HCT116 (cell line): ENCODE data around the gene DZIP3. TPM values are rescaled to one million over a fixed set of nuclear protein-coding genes. Genes with fewer than 3 reads are reported as not detected.

Source experiments
- ATAC-seq: fragments of 200-7000 bp; cut with Tn5 transposase; 2 replicates; pipeline ENCODE4 v1.9.1; 2020; ENCODE audit warnings: mild to moderate bottlenecking, moderate library complexity
- BruUV-seq: library from RNA; stranded (reverse); fragments of 400-500 nt; replicated peaks from 2 replicates; lab custom pipeline; 2021; lab: Mats Ljungman, UMichigan
- CTCF ChIA-PET: fragments of 300-600 bp; sonication (Branson Sonifier 250); formaldehyde crosslinking; loops from one replicate; lab custom pipeline; 2021; ENCODE audit warnings: antibody characterized with exemption; lab: Charles Lee
- POLR2A ChIA-PET: fragments of 300-600, 350-600 bp; sonication (Branson Sonifier 250); formaldehyde crosslinking; loops from one replicate; lab custom pipeline; 2021; ENCODE audit warnings: antibody characterized with exemption; lab: Charles Lee
- RAD21 ChIA-PET, 2 experiments: fragments of 300-600 bp; sonication (Branson Sonifier 250); formaldehyde crosslinking; loops; one replicate each; lab custom pipeline; 2023; ENCODE audit warnings: low total read pairs in 2 of 2; ENCODE audit not compliant: uncharacterized antibody in 2 of 2, unreplicated experiment in 2 of 2, low non-redundant PET in 1 of 2; lab: Charles Lee
- DNase-seq: peaks from one replicate; pipeline ENCODE4 v3.0.0-alpha.2; 2010; ENCODE audit warnings: low read depth, low spot score
- H2AFZ ChIP-seq: fragments of 200-600 bp; shearing (Covaris generic), sonication (generic); 2 replicates; pipeline ENCODE4 v1.6.1; 2017; ENCODE audit warnings: low read depth, mixed run types, mixed read lengths, antibody characterized with exemption, low read length; ENCODE audit not compliant: poor library complexity, severe bottlenecking
- H3K27ac ChIP-seq: 2 replicates; pipeline ENCODE4 v1.5.1; 2012; ENCODE audit warnings: low read depth, low read length
- H3K27me3 ChIP-seq: fragments of 200-600 bp; sonication (generic); 2 replicates; pipeline ENCODE4 v1.6.1; 2016; ENCODE audit warnings: mixed run types, low read length, mixed read lengths; ENCODE audit not compliant: insufficient read depth
- H3K36me3 ChIP-seq, 2 experiments: fragments of 200-500 bp in 1 of 2; fragments of 200-600 bp in 1 of 2; sonication (Bioruptor generic) in 1 of 2; sonication (generic) in 1 of 2; 2 replicates each; pipeline versions ENCODE4 v1.5.1 to v1.6.1; 2014 to 2016; ENCODE audit warnings: low read length in 2 of 2, inconsistent platforms in 1 of 2, mixed read lengths in 1 of 2, mixed run types in 1 of 2; ENCODE audit not compliant: insufficient read depth in 2 of 2, control insufficient read depth in 1 of 2
- H3K4me1 ChIP-seq, 2 experiments: fragments of 200-600 bp in 1 of 2; sonication (generic) in 1 of 2; 2 replicates each; pipeline versions ENCODE4 v1.5.1 to v1.6.1; 2012 to 2017; ENCODE audit warnings: low read length in 2 of 2, inconsistent platforms in 1 of 2, mild to moderate bottlenecking in 1 of 2, mixed read lengths in 1 of 2, mixed run types in 1 of 2, moderate library complexity in 1 of 2; ENCODE audit not compliant: insufficient read depth in 2 of 2, control insufficient read depth in 1 of 2
- H3K4me2 ChIP-seq: fragments of 200-600 bp; sonication (generic); 2 replicates; pipeline ENCODE4 v1.6.1; 2017; ENCODE audit warnings: mixed run types, low read length, mixed read lengths
- H3K4me3 ChIP-seq, 2 experiments: fragments of 200-600 bp in 1 of 2; sonication (generic) in 1 of 2; replicated peaks in 1 of 2; 2 replicates each; pipeline ENCODE4 v1.5.1; 2011 to 2016; ENCODE audit warnings: low read length in 2 of 2, control low read depth in 1 of 2, low read depth in 1 of 2, mild to moderate bottlenecking in 1 of 2, mixed read lengths in 1 of 2, mixed run types in 1 of 2
- H3K79me2 ChIP-seq: fragments of 200-600 bp; sonication (generic); 2 replicates; pipeline ENCODE4 v1.6.1; 2017; ENCODE audit warnings: mild to moderate bottlenecking, mixed run types, low read length, moderate library complexity, mixed read lengths; ENCODE audit not compliant: insufficient read depth
- H3K9ac ChIP-seq: fragments of 200-600 bp; sonication (generic); 2 replicates; pipeline ENCODE4 v1.6.1; 2016; ENCODE audit warnings: low read length, mixed read lengths
- H3K9me2 ChIP-seq: fragments of 200-600 bp; sonication (generic), shearing (Covaris generic); 2 replicates; pipeline ENCODE4 v1.6.1; 2017; ENCODE audit warnings: mixed run types, mild to moderate bottlenecking, moderate library complexity; ENCODE audit not compliant: insufficient read depth
- H3K9me3 ChIP-seq, 2 experiments: fragments of 200-500 bp in 1 of 2; fragments of 200-600 bp in 1 of 2; sonication (Bioruptor generic) in 1 of 2; sonication (generic) in 1 of 2; 2 replicates each; pipeline ENCODE4 v1.6.1; 2014 to 2017; ENCODE audit warnings: low read length in 2 of 2, mixed read lengths in 2 of 2, inconsistent platforms in 1 of 2, low read depth in 1 of 2, mild to moderate bottlenecking in 1 of 2, mixed run types in 1 of 2, moderate library complexity in 1 of 2; ENCODE audit not compliant: control insufficient read depth in 1 of 2, insufficient read depth in 1 of 2
- H4K20me1 ChIP-seq: fragments of 200-600 bp; sonication (generic), shearing (Covaris generic); 2 replicates; pipeline ENCODE4 v1.6.1; 2017; ENCODE audit warnings: mixed run types, mild to moderate bottlenecking, moderate library complexity; ENCODE audit not compliant: insufficient read depth
- ATF3 ChIP-seq: IDR thresholded peaks from 2 replicates; pipeline ENCODE4 v1.6.1; 2012
- CBX3 ChIP-seq: IDR thresholded peaks from 2 replicates; pipeline ENCODE4 v1.6.1; 2012; ENCODE audit warnings: low read depth
- EGR1 ChIP-seq: IDR thresholded peaks from 2 replicates; pipeline ENCODE4 v1.6.1; 2012; ENCODE audit warnings: low read depth
- ELF1 ChIP-seq: IDR thresholded peaks from 2 replicates; pipeline ENCODE4 v1.6.1; 2012; ENCODE audit warnings: low read depth, borderline replicate concordance
- RAD21 ChIP-seq: IDR thresholded peaks from 2 replicates; pipeline ENCODE4 v1.6.1; 2012; ENCODE audit warnings: low read depth, mild to moderate bottlenecking
- SP1 ChIP-seq: IDR thresholded peaks from 2 replicates; pipeline ENCODE4 v1.6.1; 2012; ENCODE audit warnings: low read depth
- SRF ChIP-seq: IDR thresholded peaks from 2 replicates; pipeline ENCODE4 v1.6.1; 2012; ENCODE audit warnings: low read depth
- ZNF274 ChIP-seq: fragments of 200-500 bp; sonication (Bioruptor generic); IDR thresholded peaks from 2 replicates; pipeline ENCODE4 v1.6.1; 2014; ENCODE audit warnings: mild to moderate bottlenecking, low read depth, low read length, inconsistent platforms
- intact Hi-C: fragments of 100-400 bp; cut with micrococcal nuclease; formaldehyde crosslinking; loops from 2 replicates; pipeline ENCODE4 v1.10.0; 2022
- total RNA-seq: library from RNA; stranded (reverse); gene quantifications from one replicate; pipeline ENCODE4 v1.2.1, GENCODE V29; 2021; ENCODE audit not compliant: unreplicated experiment
- TF ChIP-seq, protein P1 (sequence below): IDR thresholded peaks from 2 replicates; pipeline ENCODE4 v1.6.1; 2012
- TF ChIP-seq, protein P2 (sequence below): IDR thresholded peaks from 2 replicates; pipeline ENCODE4 v1.6.1; 2011; ENCODE audit warnings: mild to moderate bottlenecking, low read length, moderate library complexity; ENCODE audit not compliant: insufficient replicate concordance; ENCODE audit errors: extremely low read depth
- TF ChIP-seq, protein P3 (sequence below): IDR thresholded peaks from 2 replicates; pipeline ENCODE4 v1.6.1; 2012; ENCODE audit warnings: low read depth

The DZIP3 gene
- total RNA-seq, 1 experiment from 2014 or later, result 19.4 TPM

DNA sequence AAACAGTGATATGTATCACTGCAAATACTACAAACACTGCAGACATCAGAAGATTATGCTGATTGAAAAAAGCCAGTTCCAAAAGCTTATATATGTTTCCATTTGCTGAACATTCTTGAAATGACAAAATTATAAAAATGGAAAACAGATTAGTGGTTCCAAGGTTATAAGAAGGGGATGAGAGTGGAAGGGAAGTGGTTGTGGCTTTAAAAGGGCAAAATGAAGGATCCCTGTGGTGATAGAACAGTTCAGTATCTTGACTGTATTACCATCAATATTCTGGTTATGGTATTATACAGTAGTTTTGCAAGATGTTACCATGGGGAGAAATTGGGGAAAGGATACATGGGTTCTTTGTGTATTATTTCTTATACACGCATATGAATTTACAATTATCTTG, 77.8 kb downstream of the DZIP3 start:
- Histone ChIP-seq H3K9me3 (no peaks in the 10 kb centered on the region), H3K4me2 (no peak overlapping the region), H2AFZ (no peak overlapping the region), H3K79me2 (no peaks in the 10 kb centered on the region), H3K9me2 (no peaks in the 10 kb centered on the region), H3K27me3 (no peaks in the 10 kb centered on the region), H3K4me1 (no peaks in the 10 kb centered on the region), H4K20me1 (no peaks in the 10 kb centered on the region), H3K36me3 (no peaks in the 10 kb centered on the region), H3K9ac (no peak overlapping the region), H3K27ac (no peak overlapping the region), H3K4me3 (no peak overlapping the region)
- ChIA-PET RAD21 (no interaction called here), POLR2A (no interaction called here), CTCF (interaction anchor here (1.0 kb wide), 1 partner anchor 151 kb away, joined by 4 read pairs; no protein-coding TSS in a partner anchor)
- intact Hi-C loops, result loop anchor here (10.0 kb wide), 1 partner anchor 557 kb away; no protein-coding TSS in a partner anchor
- BruUV-seq, result no TSS peak
- no peak for TF ChIP-seq EGR1
- no peak for TF ChIP-seq ATF3
- TF ChIP-seq, protein P1, sequence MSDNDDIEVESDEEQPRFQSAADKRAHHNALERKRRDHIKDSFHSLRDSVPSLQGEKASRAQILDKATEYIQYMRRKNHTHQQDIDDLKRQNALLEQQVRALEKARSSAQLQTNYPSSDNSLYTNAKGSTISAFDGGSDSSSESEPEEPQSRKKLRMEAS, result no peak
- TF ChIP-seq, protein P2, sequence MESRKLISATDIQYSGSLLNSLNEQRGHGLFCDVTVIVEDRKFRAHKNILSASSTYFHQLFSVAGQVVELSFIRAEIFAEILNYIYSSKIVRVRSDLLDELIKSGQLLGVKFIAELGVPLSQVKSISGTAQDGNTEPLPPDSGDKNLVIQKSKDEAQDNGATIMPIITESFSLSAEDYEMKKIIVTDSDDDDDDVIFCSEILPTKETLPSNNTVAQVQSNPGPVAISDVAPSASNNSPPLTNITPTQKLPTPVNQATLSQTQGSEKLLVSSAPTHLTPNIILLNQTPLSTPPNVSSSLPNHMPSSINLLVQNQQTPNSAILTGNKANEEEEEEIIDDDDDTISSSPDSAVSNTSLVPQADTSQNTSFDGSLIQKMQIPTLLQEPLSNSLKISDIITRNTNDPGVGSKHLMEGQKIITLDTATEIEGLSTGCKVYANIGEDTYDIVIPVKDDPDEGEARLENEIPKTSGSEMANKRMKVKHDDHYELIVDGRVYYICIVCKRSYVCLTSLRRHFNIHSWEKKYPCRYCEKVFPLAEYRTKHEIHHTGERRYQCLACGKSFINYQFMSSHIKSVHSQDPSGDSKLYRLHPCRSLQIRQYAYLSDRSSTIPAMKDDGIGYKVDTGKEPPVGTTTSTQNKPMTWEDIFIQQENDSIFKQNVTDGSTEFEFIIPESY, result no peak
- TF ChIP-seq RAD21, result no peak
- TF ChIP-seq, protein P3, sequence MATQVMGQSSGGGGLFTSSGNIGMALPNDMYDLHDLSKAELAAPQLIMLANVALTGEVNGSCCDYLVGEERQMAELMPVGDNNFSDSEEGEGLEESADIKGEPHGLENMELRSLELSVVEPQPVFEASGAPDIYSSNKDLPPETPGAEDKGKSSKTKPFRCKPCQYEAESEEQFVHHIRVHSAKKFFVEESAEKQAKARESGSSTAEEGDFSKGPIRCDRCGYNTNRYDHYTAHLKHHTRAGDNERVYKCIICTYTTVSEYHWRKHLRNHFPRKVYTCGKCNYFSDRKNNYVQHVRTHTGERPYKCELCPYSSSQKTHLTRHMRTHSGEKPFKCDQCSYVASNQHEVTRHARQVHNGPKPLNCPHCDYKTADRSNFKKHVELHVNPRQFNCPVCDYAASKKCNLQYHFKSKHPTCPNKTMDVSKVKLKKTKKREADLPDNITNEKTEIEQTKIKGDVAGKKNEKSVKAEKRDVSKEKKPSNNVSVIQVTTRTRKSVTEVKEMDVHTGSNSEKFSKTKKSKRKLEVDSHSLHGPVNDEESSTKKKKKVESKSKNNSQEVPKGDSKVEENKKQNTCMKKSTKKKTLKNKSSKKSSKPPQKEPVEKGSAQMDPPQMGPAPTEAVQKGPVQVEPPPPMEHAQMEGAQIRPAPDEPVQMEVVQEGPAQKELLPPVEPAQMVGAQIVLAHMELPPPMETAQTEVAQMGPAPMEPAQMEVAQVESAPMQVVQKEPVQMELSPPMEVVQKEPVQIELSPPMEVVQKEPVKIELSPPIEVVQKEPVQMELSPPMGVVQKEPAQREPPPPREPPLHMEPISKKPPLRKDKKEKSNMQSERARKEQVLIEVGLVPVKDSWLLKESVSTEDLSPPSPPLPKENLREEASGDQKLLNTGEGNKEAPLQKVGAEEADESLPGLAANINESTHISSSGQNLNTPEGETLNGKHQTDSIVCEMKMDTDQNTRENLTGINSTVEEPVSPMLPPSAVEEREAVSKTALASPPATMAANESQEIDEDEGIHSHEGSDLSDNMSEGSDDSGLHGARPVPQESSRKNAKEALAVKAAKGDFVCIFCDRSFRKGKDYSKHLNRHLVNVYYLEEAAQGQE, result no peak
- no peak for TF ChIP-seq ELF1
- no peak for TF ChIP-seq SRF
- no peak for TF ChIP-seq SP1
- no peak for TF ChIP-seq CBX3
- no peak for TF ChIP-seq ZNF274
- ATAC-seq (no peak), DNase-seq (no peak)
